SK-N-SH (cell line): ENCODE measurements around the gene NTNG1.

Experiments used
- EZH2phosphoT487 ChIP-seq: fragments of 200-600 bp; sonication (generic); IDR thresholded peaks from 2 replicates; pipeline ENCODE4 v1.6.1; 2017; ENCODE audit warnings: low read depth, mixed run types, mild to moderate bottlenecking, antibody characterized with exemption, moderate library complexity, borderline replicate concordance
- FOXM1 ChIP-seq: IDR thresholded peaks from 2 replicates; pipeline ENCODE4 v1.4.0; 2012; ENCODE audit warnings: low read depth, mild to moderate bottlenecking
- NFIC ChIP-seq: IDR thresholded peaks from 2 replicates; pipeline ENCODE4 v1.4.0; 2012; ENCODE audit warnings: borderline replicate concordance
- POLR2AphosphoS5 ChIP-seq: IDR thresholded peaks from 2 replicates; pipeline ENCODE4 v1.6.1; 2012; ENCODE audit warnings: low read depth, low read length
- RCOR1 ChIP-seq: fragments of 150-350 bp; IDR thresholded peaks from 2 replicates; pipeline ENCODE4 v1.6.1; 2017; ENCODE audit warnings: antibody characterized with exemption, low read length
- RXRA ChIP-seq: IDR thresholded peaks from 2 replicates; pipeline ENCODE4 v1.4.0; 2012; ENCODE audit warnings: low read depth, mild to moderate bottlenecking, borderline replicate concordance
- SIN3A ChIP-seq: IDR thresholded peaks from 2 replicates; pipeline ENCODE4 v1.6.1; 2012; ENCODE audit warnings: low read depth, mild to moderate bottlenecking, low read length, moderate library complexity, borderline replicate concordance
- SMC3 ChIP-seq: IDR thresholded peaks from 2 replicates; pipeline ENCODE4 v1.6.1; 2012; ENCODE audit warnings: low read depth, low read length, improper control_type of control experiment
- TAF1 ChIP-seq: IDR thresholded peaks from 2 replicates; pipeline ENCODE4 v1.6.1; 2012; ENCODE audit warnings: low read depth, mild to moderate bottlenecking, low read length, moderate library complexity, borderline replicate concordance
- TEAD4 ChIP-seq: IDR thresholded peaks from 2 replicates; pipeline ENCODE4 v1.4.0; 2012; ENCODE audit warnings: mild to moderate bottlenecking, borderline replicate concordance; ENCODE audit not compliant: insufficient read depth
- YY1 ChIP-seq: IDR thresholded peaks from 2 replicates; pipeline ENCODE4 v1.4.0; 2012; ENCODE audit warnings: low read depth, mild to moderate bottlenecking
- TF ChIP-seq, protein P1 (sequence below): fragments of 200-600 bp; sonication (generic); IDR thresholded peaks from 2 replicates; pipeline ENCODE4 v1.6.1; 2017; ENCODE audit warnings: antibody characterized with exemption, mild to moderate bottlenecking, moderate library complexity
- TF ChIP-seq, protein P2 (sequence below): IDR thresholded peaks from 2 replicates; pipeline ENCODE4 v1.4.0; 2012; ENCODE audit warnings: low read depth
- TF ChIP-seq, protein P3 (sequence below): fragments of 150-350 bp; IDR thresholded peaks from 2 replicates; pipeline ENCODE4 v1.6.1; 2017; ENCODE audit warnings: antibody characterized with exemption, low read length, low read depth, borderline replicate concordance

DNA sequence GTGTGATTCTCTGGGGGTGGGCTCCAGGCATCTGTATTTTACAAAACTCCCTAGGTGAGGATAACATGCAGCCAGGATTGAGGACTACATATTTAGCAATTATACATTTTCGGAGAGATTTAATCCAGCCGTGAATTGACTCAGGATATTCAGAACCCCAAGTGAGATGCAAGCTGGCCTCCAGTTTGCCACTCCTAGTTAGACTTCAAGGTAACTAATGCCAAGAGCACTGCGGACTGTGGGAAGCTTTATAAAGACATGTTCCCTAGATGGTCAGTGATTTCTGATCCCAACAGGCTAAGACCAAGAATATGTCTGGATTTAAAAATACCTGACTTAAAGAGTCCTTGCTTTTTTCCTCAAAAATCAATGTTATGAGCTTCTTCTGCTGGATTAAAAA lies 308.5 kb downstream of the NTNG1 start:
- TF ChIP-seq EZH2phosphoT487 (no peak), RCOR1 (no peak), YY1 (no peak), SMC3 (no peak), RXRA (no peak), TAF1 (no peak), TEAD4 (no peak), FOXM1 (no peak), POLR2AphosphoS5 (no peak), SIN3A (no peak), NFIC (no peak)
- TF ChIP-seq, protein P1, sequence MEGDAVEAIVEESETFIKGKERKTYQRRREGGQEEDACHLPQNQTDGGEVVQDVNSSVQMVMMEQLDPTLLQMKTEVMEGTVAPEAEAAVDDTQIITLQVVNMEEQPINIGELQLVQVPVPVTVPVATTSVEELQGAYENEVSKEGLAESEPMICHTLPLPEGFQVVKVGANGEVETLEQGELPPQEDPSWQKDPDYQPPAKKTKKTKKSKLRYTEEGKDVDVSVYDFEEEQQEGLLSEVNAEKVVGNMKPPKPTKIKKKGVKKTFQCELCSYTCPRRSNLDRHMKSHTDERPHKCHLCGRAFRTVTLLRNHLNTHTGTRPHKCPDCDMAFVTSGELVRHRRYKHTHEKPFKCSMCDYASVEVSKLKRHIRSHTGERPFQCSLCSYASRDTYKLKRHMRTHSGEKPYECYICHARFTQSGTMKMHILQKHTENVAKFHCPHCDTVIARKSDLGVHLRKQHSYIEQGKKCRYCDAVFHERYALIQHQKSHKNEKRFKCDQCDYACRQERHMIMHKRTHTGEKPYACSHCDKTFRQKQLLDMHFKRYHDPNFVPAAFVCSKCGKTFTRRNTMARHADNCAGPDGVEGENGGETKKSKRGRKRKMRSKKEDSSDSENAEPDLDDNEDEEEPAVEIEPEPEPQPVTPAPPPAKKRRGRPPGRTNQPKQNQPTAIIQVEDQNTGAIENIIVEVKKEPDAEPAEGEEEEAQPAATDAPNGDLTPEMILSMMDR, result no peak
- TF ChIP-seq, protein P2, sequence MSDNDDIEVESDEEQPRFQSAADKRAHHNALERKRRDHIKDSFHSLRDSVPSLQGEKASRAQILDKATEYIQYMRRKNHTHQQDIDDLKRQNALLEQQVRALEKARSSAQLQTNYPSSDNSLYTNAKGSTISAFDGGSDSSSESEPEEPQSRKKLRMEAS, result no peak
- TF ChIP-seq, protein P3, sequence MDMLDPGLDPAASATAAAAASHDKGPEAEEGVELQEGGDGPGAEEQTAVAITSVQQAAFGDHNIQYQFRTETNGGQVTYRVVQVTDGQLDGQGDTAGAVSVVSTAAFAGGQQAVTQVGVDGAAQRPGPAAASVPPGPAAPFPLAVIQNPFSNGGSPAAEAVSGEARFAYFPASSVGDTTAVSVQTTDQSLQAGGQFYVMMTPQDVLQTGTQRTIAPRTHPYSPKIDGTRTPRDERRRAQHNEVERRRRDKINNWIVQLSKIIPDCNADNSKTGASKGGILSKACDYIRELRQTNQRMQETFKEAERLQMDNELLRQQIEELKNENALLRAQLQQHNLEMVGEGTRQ, result no peak
